IMR-90 (cell line): Measurements from ENCODE around the gene SPDYE16. TPM values are rescaled to one million over a fixed set of nuclear protein-coding genes. Genes with fewer than 3 reads are reported as not detected.
"Not testable (repeated sequence)": the region's sequence is repeated elsewhere in the genome, so short reads cannot be mapped to it uniquely, and the experiment has no call there.

Experiments used
- ATAC-seq: fragments of 200-7000 bp; cut with Tn5 transposase; 2 replicates; pipeline ENCODE4 v1.9.1; 2020; ENCODE audit warnings: low read depth, mild to moderate bottlenecking, moderate library complexity
- BruUV-seq: library from RNA; stranded (reverse); fragments of 400-500 nt; replicated peaks from 2 replicates; lab custom pipeline; 2021; lab: Mats Ljungman, UMichigan
- CTCF ChIA-PET: fragments of 300-600 bp; formaldehyde crosslinking; extraction: SDS; loops from one replicate; lab custom pipeline; 2021; ENCODE audit warnings: antibody characterized with exemption; lab: Yijun Ruan, JAX
- POLR2A ChIA-PET: fragments of 300-600 bp; sonication (Branson Sonifier 250); formaldehyde crosslinking; loops from one replicate; lab custom pipeline; 2022; ENCODE audit warnings: antibody characterized with exemption; ENCODE audit not compliant: unreplicated experiment; lab: Charles Lee
- DNase-seq: peaks from one replicate; pipeline ENCODE4 v3.0.0; 2013
- H2AFZ ChIP-seq: replicated peaks from 2 replicates; pipeline ENCODE3; 2013; ENCODE audit warnings: low read length, mild to moderate bottlenecking; ENCODE audit not compliant: poor library complexity
- H2AK5ac ChIP-seq: 2 replicates; pipeline ENCODE4 v1.6.1; 2013; ENCODE audit warnings: low read depth, low read length, inconsistent platforms
- H2AK9ac ChIP-seq: replicated peaks from 2 replicates; pipeline ENCODE3; 2013; ENCODE audit warnings: mild to moderate bottlenecking, low read depth, low read length, moderate library complexity; ENCODE audit not compliant: poor library complexity
- H2BK120ac ChIP-seq: 2 replicates; pipeline ENCODE4 v1.6.1; 2013; ENCODE audit warnings: low read depth, low read length, inconsistent platforms
- H2BK15ac ChIP-seq: 3 replicates; pipeline ENCODE4 v1.6.1; 2013; ENCODE audit warnings: low read depth, low read length, inconsistent platforms
- H2BK20ac ChIP-seq: 2 replicates; pipeline ENCODE4 v1.6.1; 2013; ENCODE audit warnings: low read depth, mild to moderate bottlenecking, inconsistent platforms, low read length, moderate library complexity
- H2BK5ac ChIP-seq: 2 replicates; pipeline ENCODE4 v1.6.1; 2013; ENCODE audit warnings: mild to moderate bottlenecking, low read depth, low read length, inconsistent platforms; ENCODE audit not compliant: poor library complexity, severe bottlenecking
- H3K14ac ChIP-seq: replicated peaks from 2 replicates; pipeline ENCODE4 v1.6.1; 2013; ENCODE audit warnings: low read depth, low read length, inconsistent platforms
- H3K18ac ChIP-seq: 2 replicates; pipeline ENCODE4 v1.6.1; 2013; ENCODE audit warnings: low read depth, low read length, control low read depth
- H3K23ac ChIP-seq: 2 replicates; pipeline ENCODE4 v1.6.1; 2013; ENCODE audit warnings: low read depth, low read length, inconsistent platforms
- H3K27ac ChIP-seq: 2 replicates; pipeline ENCODE4 v1.5.1; 2013; ENCODE audit warnings: mild to moderate bottlenecking, control low read depth, low read length; ENCODE audit not compliant: insufficient read depth
- H3K27me3 ChIP-seq: 2 replicates; pipeline ENCODE4 v1.6.1; 2013; ENCODE audit warnings: low read length; ENCODE audit not compliant: control insufficient read depth, insufficient read depth
- H3K36me3 ChIP-seq: 2 replicates; pipeline ENCODE4 v1.6.1; 2013; ENCODE audit warnings: low read length, mixed read lengths; ENCODE audit not compliant: control insufficient read depth, insufficient read depth
- H3K4ac ChIP-seq: 2 replicates; pipeline ENCODE4 v1.6.1; 2013; ENCODE audit warnings: low read depth, low read length, inconsistent platforms
- H3K4me1 ChIP-seq: 2 replicates; pipeline ENCODE4 v1.6.1; 2013; ENCODE audit warnings: low read length, mixed read lengths; ENCODE audit not compliant: control insufficient read depth, insufficient read depth
- H3K4me2 ChIP-seq: 2 replicates; pipeline ENCODE4 v1.6.1; 2013; ENCODE audit warnings: low read depth, mild to moderate bottlenecking, control low read depth, low read length, moderate library complexity
- H3K4me3 ChIP-seq: 2 replicates; pipeline ENCODE4 v1.5.1; 2013; ENCODE audit warnings: low read depth, mild to moderate bottlenecking, control low read depth, low read length, moderate library complexity; ENCODE audit not compliant: insufficient read depth
- H3K56ac ChIP-seq: 2 replicates; pipeline ENCODE4 v1.6.1; 2013; ENCODE audit warnings: low read length, inconsistent platforms; ENCODE audit not compliant: insufficient read depth; ENCODE audit errors: extremely low read depth
- H3K79me1 ChIP-seq, 2 experiments: 2 replicates each; pipeline ENCODE4 v1.6.1; 2013; ENCODE audit warnings: low read length in 2 of 2, inconsistent platforms in 1 of 2, low read depth in 1 of 2
- H3K9ac ChIP-seq: 2 replicates; pipeline ENCODE4 v1.6.1; 2013; ENCODE audit warnings: low read depth, low read length, control low read depth
- H3K9me1 ChIP-seq: 2 replicates; pipeline ENCODE4 v1.6.1; 2013; ENCODE audit warnings: low read length, inconsistent platforms; ENCODE audit not compliant: insufficient read depth
- H3K9me3 ChIP-seq: 2 replicates; pipeline ENCODE4 v1.6.1; 2013; ENCODE audit warnings: low read length; ENCODE audit not compliant: control insufficient read depth, insufficient read depth
- H4K20me1 ChIP-seq: 2 replicates; pipeline ENCODE4 v1.6.1; 2013; ENCODE audit warnings: low read length, inconsistent platforms; ENCODE audit not compliant: insufficient read depth
- H4K5ac ChIP-seq: 2 replicates; pipeline ENCODE4 v1.6.1; 2013; ENCODE audit warnings: mild to moderate bottlenecking, low read depth, low read length, control low read depth
- H4K8ac ChIP-seq, 2 experiments: 2 replicates each; pipeline ENCODE4 v1.6.1; 2013; ENCODE audit warnings: low read depth in 2 of 2, low read length in 2 of 2, control low read depth in 1 of 2, inconsistent platforms in 1 of 2
- H4K91ac ChIP-seq: 2 replicates; pipeline ENCODE4 v1.6.1; 2013; ENCODE audit warnings: low read depth, low read length, inconsistent platforms; ENCODE audit not compliant: insufficient read depth
- MAZ ChIP-seq: IDR thresholded peaks from 2 replicates; pipeline ENCODE4 v1.6.1; 2012; ENCODE audit warnings: low read depth, mild to moderate bottlenecking, low read length, improper control_type of control experiment, moderate library complexity, borderline replicate concordance
- WGBS, 2 experiments: methylation state at CpG; one replicate each; pipeline versions ENCODE4 v1.1.5 to v1.1.7; 2013; ENCODE audit warnings: missing lambda C conversion rate in 2 of 2; ENCODE audit not compliant: insufficient read length in 1 of 2; ENCODE audit errors: extremely low coverage in 2 of 2; 5-methylcytosine and 5-hydroxymethylcytosine counted together
- dilution Hi-C: fragments of 300-500 bp; cut with HindIII; formaldehyde crosslinking; loops from one replicate; pipeline ENCODE4 v1.14.3; 2018; ENCODE audit warnings: low sequenced_read_pairs; ENCODE audit not compliant: unreplicated experiment
- in situ Hi-C: fragments of 300-500 bp; cut with MboI; formaldehyde crosslinking; loops from 3 replicates; pipeline ENCODE4 v1.14.3; 2019; ENCODE audit warnings: low sequenced_read_pairs, inconsistent platforms, mixed read lengths
- intact Hi-C: fragments of 100-400 bp; cut with micrococcal nuclease; formaldehyde crosslinking; loops from 2 replicates; pipeline ENCODE4 v1.10.0; 2022
- polyA plus RNA-seq, 3 experiments: library from polyadenylated mRNA; depleted of rRNA; stranded (reverse); fragments of >200 nt; gene quantifications; 2 replicates each; pipeline ENCODE4 v1.2.3, GENCODE V29; 2012; ENCODE audit warnings: low replicate concordance in 1 of 3
- total RNA-seq: library from RNA; depleted of rRNA; stranded (reverse); fragments of >200 nt; gene quantifications from 2 replicates; pipeline ENCODE4 v1.2.3, GENCODE V29; 2012

Gene SPDYE16
- total and polyA plus RNA-seq, 2 of the 4 experiments (the other 2 are of a cell fraction) = not detected

- no peak for TF ChIP-seq MAZ
Observed at GRCh38 chr7:76505168-76506080, 37.7 kb downstream of the SPDYE16 start (continued).

GRCh38 chr7:76504351-76505167 is 38.5 kb downstream of the SPDYE16 start:
- H4K20me1 ChIP-seq, H2BK15ac ChIP-seq, dilution Hi-C loops, H3K79me1 ChIP-seq, intact Hi-C loops, H2BK120ac ChIP-seq, H2AFZ ChIP-seq, H4K8ac ChIP-seq, H3K9ac ChIP-seq, DNase-seq, H3K4me3 ChIP-seq, H3K27me3 ChIP-seq, H2BK20ac ChIP-seq, H3K9me3 ChIP-seq, POLR2A ChIA-PET, H3K23ac ChIP-seq, H2AK9ac ChIP-seq, H2AK5ac ChIP-seq, H3K27ac ChIP-seq, H3K56ac ChIP-seq, H3K9me1 ChIP-seq, H4K5ac ChIP-seq, H3K4me1 ChIP-seq, H3K4ac ChIP-seq, H3K4me2 ChIP-seq, H3K18ac ChIP-seq, H4K91ac ChIP-seq, H3K14ac ChIP-seq, H2BK5ac ChIP-seq, ATAC-seq, CTCF ChIA-PET, BruUV-seq: not testable (repeated sequence)
- 92% methylated on average over 2 of the region's 33 CpGs; no CpG with 5 or more reads in 1 of the 2 experiments for WGBS, 2 experiments
- in situ Hi-C loops = loop anchor here (5.0 kb wide), 1 partner anchor 72 kb away; no protein-coding TSS in a partner anchor
- peaks cover 16% of the 10 kb centered on the region for H3K36me3 ChIP-seq

GRCh38 chr7:76503244-76503643 is 39.9 kb downstream of the SPDYE16 start:
- H4K5ac ChIP-seq, H3K9me1 ChIP-seq, H4K91ac ChIP-seq, H3K27ac ChIP-seq, H3K4me3 ChIP-seq, H2BK120ac ChIP-seq, H3K27me3 ChIP-seq, H3K56ac ChIP-seq, H3K4me1 ChIP-seq, H4K8ac ChIP-seq, H3K4ac ChIP-seq, DNase-seq, CTCF ChIA-PET, H3K18ac ChIP-seq, dilution Hi-C loops, H2AK5ac ChIP-seq, H3K23ac ChIP-seq, intact Hi-C loops, POLR2A ChIA-PET, H3K4me2 ChIP-seq, H3K9ac ChIP-seq, H2BK5ac ChIP-seq, H3K14ac ChIP-seq, H2BK15ac ChIP-seq, in situ Hi-C loops, H2BK20ac ChIP-seq, ATAC-seq, H3K9me3 ChIP-seq, H2AK9ac ChIP-seq, H4K20me1 ChIP-seq, H3K79me1 ChIP-seq, BruUV-seq, H2AFZ ChIP-seq: not testable (repeated sequence)
- WGBS, 2 experiments = no CpG with 5 or more reads among the region's 12 CpGs
- H3K36me3 ChIP-seq = peaks cover 16% of the 10 kb centered on the region
